MM.1S (cell line): ENCODE measurements around the gene FSIP1.

Experiments
- CTCF ChIP-seq: fragments of 300-600 bp; sonication (generic); IDR thresholded peaks from 2 replicates; pipeline ENCODE4 v1.5.1; 2016; ENCODE audit warnings: antibody characterized with exemption, low read length, mixed read lengths
- EZH2 ChIP-seq: fragments of 300-600 bp; sonication (generic); optimal IDR thresholded peaks from 2 replicates; pipeline ENCODE3; 2017; ENCODE audit warnings: low read depth, mild to moderate bottlenecking, antibody characterized with exemption, low read length, mixed read lengths

- no peak for TF ChIP-seq CTCF
- TF ChIP-seq EZH2, result no peak
Observed at GRCh38 chr15:39641191-39641889, 141.3 kb downstream of the FSIP1 start.
